Stomach smooth muscle (tissue), 2 donors: ENCODE measurements around the gene COQ7.

Source experiments
- H3K27ac ChIP-seq: one replicate; pipeline ENCODE4 v1.7.0; 2013; ENCODE audit warnings: mild to moderate bottlenecking, low read length, inconsistent platforms
- H3K27me3 ChIP-seq, 2 donors: one replicate each; pipeline ENCODE4 v1.7.0; 2013; ENCODE audit warnings: low read length in 2 of 2; ENCODE audit not compliant: insufficient read depth in 2 of 2, control insufficient read depth in 1 of 2
- H3K36me3 ChIP-seq, 2 donors: one replicate each; pipeline ENCODE4 v1.7.0; 2013; ENCODE audit warnings: low read length in 2 of 2; ENCODE audit not compliant: control insufficient read depth in 2 of 2, insufficient read depth in 2 of 2
- H3K4me1 ChIP-seq: one replicate; pipeline ENCODE4 v1.7.0; 2013; ENCODE audit warnings: low read length; ENCODE audit not compliant: control insufficient read depth, insufficient read depth
- H3K4me3 ChIP-seq, 2 donors: one replicate each; pipeline ENCODE4 v1.7.0; 2013; ENCODE audit warnings: low read length in 2 of 2
- H3K9ac ChIP-seq, 2 donors: one replicate each; pipeline ENCODE4 v1.7.0; 2013; ENCODE audit warnings: low read length in 2 of 2, mild to moderate bottlenecking in 1 of 2
- H3K9me3 ChIP-seq, 2 donors: one replicate each; pipeline ENCODE4 v1.7.0; 2013; ENCODE audit warnings: low read length in 2 of 2; ENCODE audit not compliant: control insufficient read depth in 2 of 2
- donor health status: healthy.
- donor health status: Pancreatic carcinoma.

The COQ7 gene

DNA sequence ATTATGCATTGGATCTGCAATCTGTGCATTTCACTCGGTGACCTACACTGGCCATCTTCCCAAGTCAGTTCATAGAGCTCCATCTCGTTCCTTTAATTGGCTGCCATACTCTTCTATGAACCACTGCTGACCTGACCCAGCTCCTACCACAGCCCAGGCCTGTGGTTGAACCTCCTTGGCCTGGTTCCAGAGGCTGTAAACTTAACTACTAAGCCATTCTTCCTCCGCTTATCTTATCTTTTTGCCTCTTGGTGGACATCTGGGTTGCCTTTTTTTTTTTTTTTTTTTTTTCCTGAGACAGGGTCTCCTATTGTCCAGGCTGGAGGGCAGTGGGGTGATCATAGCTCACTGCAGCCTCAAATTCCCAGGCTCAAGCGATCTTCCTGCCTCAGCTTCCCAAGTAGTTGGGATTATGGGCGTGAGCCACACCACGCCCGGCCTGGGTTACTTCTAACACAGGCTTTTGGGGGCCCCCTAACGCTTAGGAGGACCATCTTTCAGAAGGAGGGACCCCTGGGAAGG lies 18.3 kb downstream of the COQ7 start:
- Histone ChIP-seq H3K9me3 (no peaks in the 10 kb centered on the region), H3K9ac (peak overlapping the region; percentile 66 to 73), H3K4me3 (peak overlapping the region in 1 of 2 donors; percentile 83), H3K36me3 (no peaks in the 10 kb centered on the region), H3K27ac (no peak overlapping the region), H3K27me3 (no peaks in the 10 kb centered on the region), H3K4me1 (peaks cover 11% of the 10 kb centered on the region)

DNA sequence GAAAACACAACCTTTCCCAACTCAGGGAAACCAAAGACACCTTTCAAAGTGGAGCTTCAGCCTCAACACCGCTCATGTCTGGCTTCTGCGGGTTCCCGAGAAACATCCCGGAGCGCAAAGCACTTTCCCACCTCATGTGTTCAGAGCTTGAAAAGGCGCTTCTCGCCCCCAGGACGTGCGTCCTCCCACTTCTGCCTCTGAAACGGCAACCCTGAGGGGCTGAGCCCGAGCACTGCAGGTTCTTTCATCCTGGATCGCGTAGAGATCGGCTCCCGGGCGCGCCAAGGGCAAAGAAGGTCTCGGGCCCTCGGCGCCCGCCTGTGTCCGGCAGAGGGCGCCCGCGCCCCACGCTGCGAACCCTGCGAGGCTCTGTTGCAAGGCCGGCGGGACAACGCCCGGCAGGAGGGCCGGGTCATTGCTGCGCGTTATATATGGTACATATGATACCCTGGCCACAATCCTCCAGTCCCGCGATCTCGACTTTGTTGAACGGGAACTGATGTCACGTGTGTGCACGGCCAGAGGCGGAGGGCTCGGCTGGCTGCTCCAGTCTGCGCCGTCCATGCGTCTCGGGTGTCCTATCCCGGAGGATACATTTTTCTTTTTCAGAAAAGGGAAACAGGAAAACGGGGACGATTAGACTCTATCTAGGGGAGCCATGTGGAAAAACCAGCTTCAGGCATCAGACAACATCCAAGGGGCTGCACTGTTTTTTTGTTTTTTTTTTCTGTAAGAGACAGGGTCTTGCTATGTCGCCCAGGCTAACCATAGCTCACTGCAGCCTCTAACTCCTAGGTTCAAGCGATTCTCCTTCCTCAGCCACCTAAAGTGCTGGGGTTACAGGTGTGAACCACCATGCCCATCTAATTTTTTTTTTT lies 19.1 kb downstream of the COQ7 start:
- H3K27me3 ChIP-seq: no peaks in the 10 kb centered on the region
- H3K4me3 ChIP-seq: peak overlapping the region; percentile 76 to 83
- H3K27ac ChIP-seq: no peak overlapping the region
- peaks cover 11% of the 10 kb centered on the region for H3K4me1 ChIP-seq
- no peaks in the 10 kb centered on the region for H3K36me3 ChIP-seq
- peak overlapping the region; percentile 66 to 73 for H3K9ac ChIP-seq
- H3K9me3 ChIP-seq: no peaks in the 10 kb centered on the region

DNA sequence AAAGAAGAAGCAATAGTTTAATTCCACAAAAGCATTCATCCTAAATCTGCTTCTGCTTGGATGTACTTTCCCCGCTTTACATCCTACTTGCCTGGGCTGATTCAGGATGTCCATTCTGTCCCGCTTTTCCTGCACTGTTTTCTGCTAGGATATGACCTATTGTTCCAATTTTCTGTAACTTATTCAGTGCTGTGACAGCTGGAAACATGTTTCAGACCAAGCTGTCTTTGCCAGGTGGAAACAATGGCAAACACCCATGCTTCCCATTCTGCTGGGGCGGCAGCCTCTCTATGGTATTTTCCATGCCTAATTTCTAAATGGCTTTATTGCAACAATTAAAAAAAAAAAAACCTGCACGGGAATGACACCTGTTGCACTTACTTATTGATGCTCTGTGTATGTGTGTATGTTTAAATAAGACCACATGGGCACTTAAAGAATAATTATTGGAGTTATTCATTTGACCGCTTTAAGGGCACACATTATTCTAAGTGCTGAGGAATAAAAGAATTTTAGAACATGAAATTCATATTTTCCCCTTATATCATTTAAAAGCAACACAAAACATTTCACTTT lies 21.0 kb downstream of the COQ7 start:
- no peak overlapping the region for H3K9ac ChIP-seq
- no peaks in the 10 kb centered on the region for H3K9me3 ChIP-seq
- no peak overlapping the region for H3K4me3 ChIP-seq
- H3K27ac ChIP-seq: no peak overlapping the region
- no peaks in the 10 kb centered on the region for H3K27me3 ChIP-seq
- H3K36me3 ChIP-seq: no peaks in the 10 kb centered on the region
- H3K4me1 ChIP-seq: peaks cover 11% of the 10 kb centered on the region

DNA sequence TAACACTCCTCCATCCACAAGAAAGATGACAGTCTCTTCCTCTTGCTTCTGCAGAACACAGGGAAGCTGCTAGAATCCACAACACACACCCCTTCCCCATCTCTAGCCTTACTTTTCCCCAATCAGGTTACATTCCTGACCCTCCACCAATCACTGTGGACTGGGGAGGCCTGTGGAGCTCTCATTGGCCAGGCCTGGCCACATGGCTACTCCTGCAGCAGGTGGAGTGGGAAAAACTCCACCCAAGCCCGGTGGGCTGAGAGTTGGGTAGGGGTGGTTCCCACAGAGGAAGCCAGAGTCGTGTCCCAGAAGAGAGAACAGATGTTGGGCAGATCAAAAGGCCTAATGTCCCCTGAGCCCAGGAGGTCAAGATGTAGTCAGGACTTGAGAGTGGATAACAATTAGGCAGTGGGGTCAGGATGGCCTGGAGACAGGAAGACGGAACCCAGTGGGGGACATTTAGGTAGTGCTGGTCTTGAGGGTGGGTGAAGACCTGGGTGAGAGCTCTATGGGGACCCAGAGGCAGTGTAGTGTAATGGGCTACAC lies 22.1 kb downstream of the COQ7 start:
- peaks cover 11% of the 10 kb centered on the region for H3K4me1 ChIP-seq
- H3K36me3 ChIP-seq: no peaks in the 10 kb centered on the region
- H3K9me3 ChIP-seq: no peaks in the 10 kb centered on the region
- no peak overlapping the region for H3K4me3 ChIP-seq
- H3K27ac ChIP-seq: no peak overlapping the region
- no peak overlapping the region for H3K9ac ChIP-seq
- H3K27me3 ChIP-seq: no peaks in the 10 kb centered on the region

DNA sequence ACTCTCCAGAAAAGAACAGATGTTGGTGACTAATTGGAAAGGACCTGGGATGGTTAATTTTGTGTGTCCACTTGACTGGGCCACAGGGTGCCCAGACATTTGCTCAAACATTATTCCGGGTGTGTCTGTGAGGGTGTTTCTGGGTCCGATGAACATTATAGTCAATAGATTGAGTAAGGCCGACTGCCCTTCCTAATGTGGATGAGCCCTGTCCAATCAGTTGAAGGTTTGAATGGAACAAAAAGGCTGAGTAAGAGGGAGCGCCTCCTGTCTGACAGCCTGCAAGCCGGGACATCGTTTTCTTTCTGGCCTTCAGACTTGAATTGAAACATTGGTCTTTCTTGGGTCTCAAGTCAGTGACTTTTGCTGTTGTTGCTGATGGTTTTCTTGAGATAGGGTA lies 23.5 kb downstream of the COQ7 start:
- H3K9me3 ChIP-seq: no peaks in the 10 kb centered on the region
- no peaks in the 10 kb centered on the region for H3K27me3 ChIP-seq
- H3K9ac ChIP-seq: no peak overlapping the region

DNA sequence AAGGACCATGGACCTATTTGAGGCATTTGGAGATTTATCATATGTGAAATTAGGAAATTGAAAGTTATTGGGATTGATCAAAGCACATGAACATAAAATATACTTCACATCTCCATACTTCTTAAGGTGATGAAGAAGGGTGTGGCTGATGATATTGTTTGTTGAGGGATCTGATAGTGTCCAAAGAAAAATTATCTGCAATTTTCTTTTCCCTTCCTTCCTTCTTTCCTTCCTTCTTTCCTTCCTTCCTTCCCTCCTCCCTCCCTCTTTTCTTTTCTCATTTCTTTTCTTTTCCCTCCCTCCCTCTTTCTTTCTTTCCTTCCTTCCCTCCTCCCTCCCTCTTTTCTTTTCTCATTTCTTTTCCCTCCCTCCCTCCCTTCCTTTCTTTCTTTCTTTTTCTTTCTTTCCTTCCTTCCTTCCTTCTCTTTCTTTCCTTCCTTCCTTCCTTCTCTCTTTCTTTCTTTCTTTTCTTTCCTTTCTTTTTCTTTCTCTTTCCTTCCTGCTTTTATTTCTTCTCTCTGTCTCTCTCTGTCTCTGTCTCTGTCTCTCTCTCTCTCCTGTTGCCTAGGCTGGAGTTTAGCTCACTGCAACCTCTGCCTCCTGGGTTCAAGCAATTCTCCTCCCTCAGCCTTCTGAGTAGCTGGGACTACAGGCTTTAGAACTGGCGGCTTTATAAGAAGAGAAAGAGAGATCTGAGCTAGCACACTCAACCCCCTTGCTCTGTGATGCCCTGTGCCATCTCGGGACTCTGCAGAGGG lies 25.4 kb downstream of the COQ7 start:
- Histone ChIP-seq H3K9me3 (no peaks in the 10 kb centered on the region), H3K36me3 (no peaks in the 10 kb centered on the region), H3K9ac (no peak overlapping the region), H3K27ac (no peak overlapping the region), H3K4me1 (no peaks in the 10 kb centered on the region), H3K4me3 (no peak overlapping the region), H3K27me3 (no peaks in the 10 kb centered on the region)

More for the DNA sequence above, 23.5 kb downstream of the COQ7 start:
- Histone ChIP-seq H3K4me3 (no peak overlapping the region), H3K4me1 (peaks cover 10% of the 10 kb centered on the region), H3K27ac (no peak overlapping the region), H3K36me3 (no peaks in the 10 kb centered on the region)

DNA sequence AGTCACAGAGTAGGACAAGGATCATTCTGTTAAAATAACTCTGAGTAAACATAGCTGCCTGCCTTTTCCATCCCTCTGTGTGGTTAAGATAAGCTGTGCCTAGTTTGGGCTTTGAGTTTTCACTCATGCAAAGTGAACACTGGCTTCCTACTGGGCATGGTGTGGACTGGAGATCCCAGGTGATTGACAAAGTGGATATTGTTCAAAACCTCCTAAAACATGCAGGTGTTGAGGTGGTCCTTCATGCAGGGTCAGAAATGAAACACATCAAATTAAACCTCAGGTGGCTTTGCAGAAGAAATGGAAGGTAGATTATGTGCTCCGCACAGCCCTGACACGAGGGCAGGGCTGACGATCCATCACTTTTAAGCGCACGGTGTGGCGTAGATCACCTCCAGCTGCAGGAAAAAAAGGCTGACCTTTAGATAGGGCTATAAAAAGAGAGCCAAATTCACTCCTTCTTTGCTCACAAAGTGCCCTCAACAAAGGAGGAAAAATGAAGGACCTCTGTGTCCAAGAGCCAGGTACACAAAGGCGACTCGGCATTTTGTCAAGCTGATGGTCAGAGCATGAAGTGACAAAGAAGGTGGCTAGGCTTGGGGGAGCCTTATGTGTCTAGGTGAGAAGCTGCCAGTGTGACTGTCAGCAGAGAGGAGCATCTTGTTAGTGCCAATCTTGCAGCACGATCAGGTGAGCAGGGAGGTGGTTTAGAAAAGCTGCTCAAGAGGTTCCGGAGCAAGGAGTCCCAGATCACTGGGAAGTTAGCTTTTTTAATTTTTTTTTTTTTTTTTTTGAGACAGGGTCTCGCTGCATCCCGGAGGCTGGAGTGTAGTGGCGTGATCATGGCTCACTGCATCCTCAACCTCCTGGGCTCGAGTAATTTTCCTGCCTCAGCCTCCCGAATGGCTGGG lies 26.5 kb downstream of the COQ7 start:
- no peak overlapping the region for H3K9ac ChIP-seq
- no peaks in the 10 kb centered on the region for H3K27me3 ChIP-seq
- H3K36me3 ChIP-seq: no peaks in the 10 kb centered on the region
- H3K4me1 ChIP-seq: no peaks in the 10 kb centered on the region
- H3K27ac ChIP-seq: no peak overlapping the region
- H3K4me3 ChIP-seq: no peak overlapping the region
- H3K9me3 ChIP-seq: no peaks in the 10 kb centered on the region

DNA sequence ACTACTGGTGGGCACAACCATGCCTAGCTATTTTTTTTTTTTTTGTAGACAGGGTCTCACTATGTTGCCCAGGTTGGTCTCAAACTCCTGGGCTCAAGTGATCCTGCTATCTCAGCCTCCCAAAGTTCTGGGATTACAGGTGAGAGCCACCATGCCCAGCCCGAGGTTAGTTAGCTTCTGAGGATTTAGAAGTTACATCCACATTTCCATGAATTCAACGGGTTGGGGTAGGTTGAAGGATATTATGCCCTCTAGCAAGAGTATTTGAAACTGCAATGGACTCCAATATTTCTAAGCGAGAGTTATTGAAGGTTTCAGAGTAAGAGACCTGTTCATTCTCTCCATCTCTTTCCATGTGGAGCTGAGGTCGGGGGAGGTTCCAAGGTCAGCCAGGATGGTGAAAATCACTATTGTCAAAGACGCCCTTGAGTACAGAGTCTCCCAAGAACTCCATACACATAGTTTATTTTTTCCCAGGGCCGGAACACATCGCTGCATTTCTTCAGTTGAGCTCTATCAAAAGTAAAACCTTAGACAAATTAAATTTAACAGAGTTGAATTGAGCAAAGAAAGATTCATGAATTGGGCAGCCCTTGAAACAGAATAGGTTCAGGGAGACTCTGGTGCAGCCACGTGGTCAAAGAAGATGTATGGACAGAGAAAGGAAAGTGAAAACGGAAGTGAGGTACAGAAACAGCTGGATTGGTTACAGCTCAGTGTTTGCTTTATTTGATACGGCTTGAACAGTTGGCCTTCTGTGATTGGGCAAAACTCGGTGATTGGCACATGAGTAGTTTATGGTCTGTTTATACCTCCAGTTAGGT lies 27.3 kb downstream of the COQ7 start:
- Histone ChIP-seq H3K4me1 (no peaks in the 10 kb centered on the region), H3K4me3 (no peak overlapping the region), H3K27me3 (no peaks in the 10 kb centered on the region), H3K9ac (no peak overlapping the region), H3K27ac (no peak overlapping the region), H3K9me3 (no peaks in the 10 kb centered on the region), H3K36me3 (no peaks in the 10 kb centered on the region)

DNA sequence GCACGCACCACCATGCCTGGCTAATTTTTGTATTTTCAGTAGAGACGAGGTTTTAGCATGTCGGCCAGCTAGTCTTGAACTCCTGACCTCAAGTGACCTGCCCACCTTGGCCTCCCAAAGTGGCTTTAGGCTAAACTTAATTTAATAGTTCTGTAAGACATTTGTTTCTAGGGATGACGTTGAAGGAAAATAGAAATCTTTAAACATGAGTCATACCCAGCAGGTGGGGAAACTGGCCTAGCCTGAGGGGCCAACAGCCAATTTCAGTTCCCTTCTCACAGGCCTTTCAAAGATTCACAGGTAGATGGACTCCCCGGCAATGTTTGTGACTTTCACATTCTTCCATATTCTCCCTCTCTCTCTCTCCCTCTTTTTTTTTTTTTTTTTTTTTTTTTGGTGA lies 28.2 kb downstream of the COQ7 start:
- Histone ChIP-seq H3K9ac (no peak overlapping the region), H3K4me3 (no peak overlapping the region), H3K27ac (no peak overlapping the region), H3K9me3 (peaks cover 0 to 3% of the 10 kb centered on the region in 2 donors), H3K27me3 (no peaks in the 10 kb centered on the region), H3K4me1 (no peaks in the 10 kb centered on the region), H3K36me3 (no peaks in the 10 kb centered on the region)
